H1 (cell line): Measurements from ENCODE around the gene NCF4. TPM values are rescaled to one million over a fixed set of nuclear protein-coding genes. Genes with fewer than 3 reads are reported as not detected.

ENCODE experiments used
- ATF3 ChIP-seq: IDR thresholded peaks from 2 replicates; pipeline ENCODE4 v1.6.1; 2011; ENCODE audit warnings: low read depth, mild to moderate bottlenecking, low read length; ENCODE audit not compliant: insufficient read depth
- BRCA1 ChIP-seq: IDR thresholded peaks from 2 replicates; pipeline ENCODE4 v1.6.1; 2012; ENCODE audit warnings: low read depth, low read length, improper control_type of control experiment
- CBX8 ChIP-seq: fragments of 300-800, 300-1000 bp; sonication (generic); IDR thresholded peaks from 2 replicates; pipeline ENCODE4 v1.7.1; 2016; ENCODE audit warnings: low read depth, low read length, borderline replicate concordance
- CEBPB ChIP-seq: IDR thresholded peaks from 2 replicates; pipeline ENCODE4 v1.6.1; 2012; ENCODE audit warnings: low read depth, low read length
- CHD1 ChIP-seq: IDR thresholded peaks from 2 replicates; pipeline ENCODE4 v1.6.1; 2012; ENCODE audit warnings: low read depth, low read length, improper control_type of control experiment
- CTBP2 ChIP-seq: IDR thresholded peaks from 2 replicates; pipeline ENCODE4 v1.7.0; 2011; ENCODE audit warnings: borderline replicate concordance, mild to moderate bottlenecking, moderate library complexity, mixed read lengths, low read length; ENCODE audit not compliant: insufficient read depth, insufficient read length
- CTCF ChIP-seq, 3 experiments: IDR thresholded peaks; 1 replicate in 2 of 3; 2 replicates in 1 of 3; pipeline versions ENCODE4 v1.5.1 to v1.6.1; 2011; ENCODE audit warnings: low read length in 3 of 3, mild to moderate bottlenecking in 3 of 3, inconsistent platforms in 2 of 3, low read depth in 1 of 3, moderate library complexity in 1 of 3; ENCODE audit not compliant: insufficient read depth in 1 of 3; ENCODE audit errors: control extremely low read depth in 1 of 3
- E2F6 ChIP-seq: IDR thresholded peaks from 2 replicates; pipeline ENCODE4 v1.6.1; 2012; ENCODE audit warnings: inconsistent platforms
- FOSL1 ChIP-seq: IDR thresholded peaks from 2 replicates; pipeline ENCODE4 v1.6.1; 2011; ENCODE audit warnings: mild to moderate bottlenecking, low read depth, low read length, moderate library complexity; ENCODE audit not compliant: insufficient read depth
- GABPA ChIP-seq: IDR thresholded peaks from 2 replicates; pipeline ENCODE4 v1.6.1; 2011; ENCODE audit warnings: mild to moderate bottlenecking, low read length, moderate library complexity, borderline replicate concordance; ENCODE audit not compliant: insufficient read depth
- GTF2F1 ChIP-seq: IDR thresholded peaks from 2 replicates; pipeline ENCODE4 v1.6.1; 2012; ENCODE audit warnings: low read depth, low read length, improper control_type of control experiment, borderline replicate concordance
- JUND ChIP-seq: IDR thresholded peaks from 2 replicates; pipeline ENCODE4 v1.6.1; 2011; ENCODE audit warnings: mild to moderate bottlenecking, improper control_type of control experiment, low read length
- KDM4A ChIP-seq: IDR thresholded peaks from one replicate; pipeline ENCODE4 v1.7.1; 2012; ENCODE audit warnings: low read depth, mild to moderate bottlenecking, moderate library complexity, low read length, inconsistent platforms; ENCODE audit not compliant: severe bottlenecking
- KDM5A ChIP-seq: fragments of 200-600 bp; IDR thresholded peaks from 2 replicates; pipeline ENCODE4 v1.7.1; 2012; ENCODE audit warnings: mild to moderate bottlenecking, low read length, inconsistent platforms, mixed read lengths
- POLR2A ChIP-seq, 2 experiments: IDR thresholded peaks; 1 replicate in 1 of 2; 2 replicates in 1 of 2; pipeline ENCODE4 v1.6.1; 2011; ENCODE audit warnings: low read depth in 2 of 2, low read length in 2 of 2, mild to moderate bottlenecking in 2 of 2; ENCODE audit errors: control extremely low read depth in 1 of 2
- POLR2AphosphoS5 ChIP-seq: IDR thresholded peaks from 2 replicates; pipeline ENCODE4 v1.6.1; 2011; ENCODE audit warnings: low read depth, low read length
- POU5F1 ChIP-seq: IDR thresholded peaks from 2 replicates; pipeline ENCODE4 v1.6.1; 2011; ENCODE audit warnings: low read depth, mild to moderate bottlenecking, low read length, moderate library complexity
- RAD21 ChIP-seq, 2 experiments: IDR thresholded peaks in 1 of 2; conservative IDR thresholded peaks in 1 of 2; 2 replicates each; pipeline ENCODE4 v1.6.1; 2011; ENCODE audit warnings: low read depth in 2 of 2, low read length in 2 of 2, improper control_type of control experiment in 1 of 2, inconsistent platforms in 1 of 2, mild to moderate bottlenecking in 1 of 2, moderate library complexity in 1 of 2
- RXRA ChIP-seq: IDR thresholded peaks from 2 replicates; pipeline ENCODE4 v1.6.1; 2011; ENCODE audit warnings: low read depth, mild to moderate bottlenecking, low read length, moderate library complexity; ENCODE audit not compliant: insufficient read depth
- TBP ChIP-seq: IDR thresholded peaks from 2 replicates; pipeline ENCODE4 v1.6.1; 2011; ENCODE audit warnings: low read depth, low read length, improper control_type of control experiment
- TEAD4 ChIP-seq: IDR thresholded peaks from 2 replicates; pipeline ENCODE4 v1.6.1; 2012; ENCODE audit warnings: low read depth, low read length, inconsistent platforms, mixed read lengths
- polyA plus RNA-seq, 7 experiments: library from polyadenylated mRNA; depleted of rRNA in 3 of 7; stranded (reverse) in 5 of 7; unstranded in 2 of 7; fragments of >200 nt in 5 of 7; fragments of 200-250 nt in 2 of 7; gene quantifications; 1 replicate in 5 of 7; 2 replicates in 1 of 7; 4 replicates in 1 of 7; pipeline versions ENCODE4 v1.2.1 to v1.2.3, GENCODE V29; 2011 to 2013; ENCODE audit warnings: missing spikeins in 2 of 7, mixed read lengths in 2 of 7
- total RNA-seq: library from RNA; stranded (reverse); fragmentation: NEBNext Ultra II Directional; extraction: Animal tissue kit (Norgen Biotek cat#: 25700); gene quantifications from 2 replicates; pipeline ENCODE4 v1.2.1, GENCODE V29; 2021

NCF4 gene
- total and polyA plus RNA-seq, 2 of the 8 experiments (the other 6 are each of a cell fraction or from before 2014, with no cell fraction given) = 0.20 TPM; not detected in 1

GRCh38 chr22:36873614-36874308 lies 13.0 kb downstream of the NCF4 start (continued):
- no peak for TF ChIP-seq ATF3
- no peak for TF ChIP-seq POLR2A (IDR thresholded peaks at IDR 0.05; ENCODE audit: control extremely low read depth in 1 of 2, low read depth in 2 of 2, low read length in 2 of 2)
- no peak for TF ChIP-seq POLR2AphosphoS5
- TF ChIP-seq BRCA1 = no peak
- TF ChIP-seq CBX8 = no peak
- TF ChIP-seq KDM4A = no peak
- TF ChIP-seq GTF2F1 = no peak
- 0 out of 2 replicates have a peak, but pooled peaks have one; percentile 37 for TF ChIP-seq CEBPB
- TF ChIP-seq RAD21 (IDR thresholded peaks at IDR 0.05 in 1 of 2, conservative IDR thresholded peaks at IDR 0.05 in 1 of 2; ENCODE audit: low read depth in 2 of 2, low read length in 2 of 2) = peak; percentile 65 to 82
- no peak for TF ChIP-seq FOSL1
- no peak for TF ChIP-seq TBP
- no peak for TF ChIP-seq RXRA
- no peak for TF ChIP-seq TEAD4
- TF ChIP-seq CTBP2 = no peak
- TF ChIP-seq E2F6 = no peak
- no peak for TF ChIP-seq POU5F1
- peak; percentile 62 to 76 (median 72) for TF ChIP-seq CTCF (IDR thresholded peaks at IDR 0.05; ENCODE audit: control extremely low read depth in 1 of 3, insufficient read depth in 1 of 3, low read depth in 1 of 3, low read length in 3 of 3)
- TF ChIP-seq GABPA = 0 out of 2 replicates have a peak, but pooled peaks have one; percentile 50
- TF ChIP-seq JUND = no peak
- TF ChIP-seq KDM5A = no peak
- TF ChIP-seq CHD1 = no peak
